ENCODE results near the gene GUCY2D.
"Not testable (repeated sequence)": the region's sequence is repeated elsewhere in the genome, so short reads cannot be mapped to it uniquely, and the experiment has no call there.

The GUCY2D gene

DNA sequence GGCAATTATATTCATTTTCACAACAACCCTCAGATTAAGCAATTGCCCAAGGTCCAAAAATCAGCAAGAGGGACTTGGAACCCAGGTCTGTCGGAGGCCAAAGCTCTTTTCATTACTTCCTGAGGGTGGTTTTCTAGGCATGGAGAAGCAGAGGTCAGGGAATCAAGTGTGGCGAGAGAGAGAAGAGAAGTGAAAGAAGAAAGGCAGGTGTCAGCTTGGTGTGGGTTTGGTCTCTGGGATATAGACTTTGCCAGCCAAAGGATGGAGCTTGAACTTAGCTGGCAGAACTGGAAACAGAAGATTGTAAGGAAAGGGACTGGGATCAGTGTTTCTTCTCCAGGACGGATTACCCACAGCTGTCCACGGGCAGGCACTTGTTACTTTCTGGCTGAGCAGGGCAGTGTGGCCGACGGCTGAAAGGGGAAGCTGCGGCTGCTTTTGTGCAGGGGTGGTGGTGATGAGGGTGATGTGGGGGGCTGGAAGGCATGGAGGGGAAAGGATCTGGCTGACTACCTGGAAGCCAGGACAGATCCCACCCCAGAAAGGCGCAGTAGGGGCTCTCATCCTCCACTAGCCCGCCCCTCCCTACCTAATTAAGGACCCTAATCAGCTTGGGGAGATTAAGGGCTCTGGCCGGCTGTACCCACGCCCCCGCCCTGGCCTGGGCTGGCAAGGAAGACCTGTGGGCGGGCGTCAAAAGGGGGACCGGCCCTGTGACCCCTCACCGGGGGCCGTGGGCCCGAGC, at the start of gene GUCY2D:
Gene GUCY2D, plus strand, starts transcription at position 640 of the 745 bp plus-strand sequence. CDS start 433 bp downstream, outside the sequence.
- no peak for DNase-seq

DNA sequence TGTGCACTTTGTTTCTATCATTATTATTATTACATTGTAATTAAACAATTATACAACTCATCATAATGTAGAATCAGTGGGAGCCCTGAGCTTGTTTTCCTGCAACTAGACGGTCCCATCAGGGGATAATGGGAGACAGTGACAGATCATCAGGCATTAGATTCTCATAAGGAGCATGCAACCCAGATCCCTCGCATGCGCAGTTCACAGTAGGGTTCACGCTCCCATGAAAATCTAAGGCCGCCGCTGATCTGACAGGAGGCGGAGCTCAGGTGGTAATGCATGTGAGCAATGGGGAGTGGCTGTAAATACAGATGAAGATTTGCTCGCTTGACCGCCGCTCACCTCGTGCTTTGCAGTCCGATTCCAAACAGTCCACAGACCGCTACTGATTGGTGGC, 49.1 kb upstream of the GUCY2D start:
- not testable (repeated sequence) for DNase-seq

DNA sequence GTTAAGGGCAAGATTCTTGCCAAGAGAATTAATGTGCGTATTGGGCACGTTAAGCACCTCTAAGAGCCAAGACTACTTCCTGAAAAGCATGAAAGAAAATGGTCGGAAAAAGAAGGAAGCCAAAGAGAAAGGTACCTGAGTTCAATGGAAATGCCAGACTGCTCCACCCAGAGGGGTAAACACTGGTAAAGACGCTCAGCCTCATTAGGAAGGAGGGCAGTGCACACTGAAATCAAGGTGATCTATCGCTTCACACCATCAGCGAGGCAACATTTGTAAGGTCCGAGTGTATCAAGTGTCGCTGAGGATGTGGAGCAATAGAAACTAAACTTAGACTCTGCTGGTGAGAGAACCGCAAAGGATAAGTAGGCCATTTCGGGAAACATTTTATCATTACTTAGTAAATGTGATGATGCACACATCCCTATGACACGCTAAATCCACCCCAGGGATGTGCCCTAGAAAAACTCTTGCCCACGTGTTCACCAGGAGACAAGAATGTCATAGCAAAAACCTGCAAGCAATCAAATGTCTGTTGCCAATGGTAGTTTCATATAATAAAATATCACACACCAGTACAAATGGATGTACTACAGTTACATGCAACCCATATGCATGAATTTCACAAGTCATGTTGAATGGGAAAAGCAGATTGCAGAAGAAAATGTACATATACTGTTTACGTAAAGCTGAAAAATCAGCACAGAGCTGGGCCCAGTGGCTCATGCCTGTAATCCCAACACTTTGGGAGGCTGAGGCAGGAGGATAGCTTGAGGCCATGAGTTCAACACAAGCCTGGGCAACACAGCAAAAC, 46.8 kb upstream of the GUCY2D start:
- no peak for DNase-seq

DNA sequence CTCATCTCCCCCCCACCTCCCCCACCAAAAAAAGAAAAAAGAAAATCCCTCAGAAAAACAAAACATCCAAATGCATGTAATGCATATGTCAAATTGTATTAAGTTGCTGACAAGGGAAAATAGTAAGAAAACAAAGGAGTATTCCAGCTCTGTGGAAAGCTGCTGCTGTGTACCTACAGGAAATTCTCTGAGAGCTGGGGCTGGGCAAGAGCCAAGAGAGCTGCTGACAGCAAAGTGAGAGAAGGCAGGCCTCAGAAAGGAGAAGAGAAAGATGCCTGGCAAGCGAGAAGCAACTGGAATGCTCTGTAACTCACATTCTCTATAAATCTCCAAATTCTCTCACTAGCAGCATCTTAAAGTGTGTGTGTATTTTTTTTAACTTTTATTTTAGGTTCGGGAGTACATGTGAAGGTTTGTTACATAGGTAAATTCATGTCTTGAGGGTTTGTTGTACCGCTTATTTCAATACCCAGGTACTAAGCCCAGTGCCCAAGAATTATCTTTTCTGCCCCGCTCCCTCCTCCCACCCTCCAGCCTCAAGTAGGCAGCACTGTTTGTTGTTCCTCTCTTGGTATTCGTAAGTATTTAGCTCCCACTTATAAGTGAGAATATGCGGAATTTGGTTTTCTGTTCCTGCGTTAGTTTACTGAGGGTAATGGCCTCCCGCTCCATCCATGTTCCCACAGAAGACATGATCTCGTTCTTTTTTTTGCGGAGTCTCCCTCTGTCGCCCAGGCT, 46.0 kb upstream of the GUCY2D start:
- no peak for DNase-seq

DNA sequence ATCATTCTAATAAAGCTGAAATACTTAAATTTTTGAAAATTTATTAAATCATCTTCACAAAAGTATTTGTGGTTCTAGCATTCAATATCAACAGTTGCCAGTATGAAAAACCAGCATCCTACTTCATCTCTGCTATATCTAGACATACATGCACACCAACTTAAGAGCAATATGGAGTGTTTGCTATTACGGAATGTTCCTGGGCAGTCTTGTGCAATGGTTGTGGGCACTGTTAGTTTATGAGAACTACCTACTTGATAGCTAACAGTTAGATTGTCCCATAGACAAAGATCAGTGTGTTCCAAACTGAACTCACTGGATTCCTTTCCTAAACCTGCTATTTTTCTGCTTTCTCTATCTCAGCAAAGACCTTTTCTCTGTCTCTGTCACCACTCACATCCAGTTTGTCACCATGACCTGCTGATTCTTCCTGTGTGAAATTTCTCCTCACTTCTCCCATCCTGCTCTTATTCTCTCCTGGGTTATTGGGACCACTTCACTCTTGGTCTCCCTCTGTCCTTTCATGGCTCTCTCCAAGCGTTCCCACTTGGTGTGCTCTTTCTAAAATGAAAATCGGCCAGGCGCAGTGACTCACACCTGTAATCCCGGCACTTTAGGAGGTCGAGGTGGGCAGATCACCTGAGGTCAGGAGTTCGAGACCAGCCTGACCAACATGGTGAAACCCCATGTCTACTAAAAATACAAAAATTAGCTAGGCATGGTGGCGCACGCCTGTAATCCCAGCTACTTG, 42.7 kb upstream of the GUCY2D start:
- DNase-seq = no peak

DNA sequence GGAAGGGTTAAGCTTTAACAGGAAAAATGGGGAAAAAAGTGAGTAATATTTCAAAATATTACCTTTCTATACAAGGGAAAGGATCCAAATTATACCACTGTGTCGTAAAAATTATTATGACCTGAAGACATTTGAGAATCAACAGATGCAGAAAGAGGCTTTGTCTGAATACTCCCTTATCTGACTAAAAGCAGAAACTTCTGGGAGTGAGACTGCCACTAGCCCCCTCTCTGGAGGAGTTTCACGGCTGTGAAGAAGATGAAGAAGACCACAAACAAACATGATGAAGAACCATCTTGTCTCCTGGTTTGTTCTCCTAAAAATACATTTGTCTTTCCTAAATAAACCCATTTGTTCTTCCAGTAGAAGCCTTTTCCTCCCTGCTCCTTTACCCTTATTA, 41.0 kb upstream of the GUCY2D start:
- DNase-seq = no peak

DNA sequence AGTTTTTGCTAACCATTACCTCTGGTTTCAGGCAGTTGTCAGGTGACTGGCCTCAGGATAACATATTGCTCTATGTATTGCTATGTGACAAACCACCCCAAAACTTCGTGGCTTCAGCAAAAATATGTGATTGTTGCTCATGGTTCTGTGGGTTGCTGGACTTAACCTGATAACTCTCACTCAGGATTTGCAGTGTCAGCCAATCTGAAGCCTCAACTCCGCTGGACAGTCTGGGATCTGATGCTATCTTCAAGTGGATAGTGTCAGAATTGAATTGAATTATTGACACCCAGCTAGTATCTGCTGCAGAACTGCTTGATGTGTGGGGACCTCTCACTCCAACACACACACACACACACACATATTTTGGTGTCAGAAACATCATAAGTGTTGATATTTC, 34.7 kb upstream of the GUCY2D start:
- no peak for DNase-seq

DNA sequence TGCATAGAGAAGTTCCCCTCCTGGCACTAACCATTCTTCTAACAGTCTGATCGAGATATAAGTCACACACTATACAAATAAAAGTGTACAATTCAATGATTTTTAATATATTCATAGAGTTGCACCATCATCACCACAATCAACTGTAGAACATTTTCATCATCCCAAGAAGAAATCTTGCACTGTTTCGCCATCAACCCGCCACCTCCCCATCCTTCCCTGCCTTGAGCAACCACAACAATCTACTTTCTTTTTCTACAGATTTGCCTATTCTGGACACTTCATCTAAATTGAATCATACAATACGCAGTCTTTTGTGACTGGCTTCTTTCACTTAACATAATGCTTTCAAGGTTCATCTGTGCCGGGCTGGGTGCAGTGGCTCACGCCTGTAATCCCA, 33.0 kb upstream of the GUCY2D start:
- no peak for DNase-seq

DNA sequence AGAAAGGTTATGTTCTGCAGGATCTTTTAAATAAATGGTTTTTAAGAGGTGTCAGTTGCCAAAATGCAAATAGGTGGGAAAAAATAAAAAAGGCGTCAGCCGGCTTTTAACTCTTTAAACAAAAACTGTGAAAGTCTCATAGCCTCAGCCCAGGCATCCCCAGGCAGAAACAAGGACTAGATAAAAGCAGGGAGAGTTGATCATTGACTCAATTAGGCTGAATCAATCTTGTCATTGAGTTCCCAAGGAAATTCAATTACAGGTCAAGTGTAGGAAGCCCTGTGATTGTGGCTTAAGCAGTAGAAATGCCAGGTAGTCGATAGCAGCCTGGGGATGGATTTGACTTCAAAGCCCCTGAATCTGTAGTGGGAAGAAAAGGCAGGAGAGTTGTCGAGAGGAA, 30.8 kb upstream of the GUCY2D start:
- no peak for DNase-seq

DNA sequence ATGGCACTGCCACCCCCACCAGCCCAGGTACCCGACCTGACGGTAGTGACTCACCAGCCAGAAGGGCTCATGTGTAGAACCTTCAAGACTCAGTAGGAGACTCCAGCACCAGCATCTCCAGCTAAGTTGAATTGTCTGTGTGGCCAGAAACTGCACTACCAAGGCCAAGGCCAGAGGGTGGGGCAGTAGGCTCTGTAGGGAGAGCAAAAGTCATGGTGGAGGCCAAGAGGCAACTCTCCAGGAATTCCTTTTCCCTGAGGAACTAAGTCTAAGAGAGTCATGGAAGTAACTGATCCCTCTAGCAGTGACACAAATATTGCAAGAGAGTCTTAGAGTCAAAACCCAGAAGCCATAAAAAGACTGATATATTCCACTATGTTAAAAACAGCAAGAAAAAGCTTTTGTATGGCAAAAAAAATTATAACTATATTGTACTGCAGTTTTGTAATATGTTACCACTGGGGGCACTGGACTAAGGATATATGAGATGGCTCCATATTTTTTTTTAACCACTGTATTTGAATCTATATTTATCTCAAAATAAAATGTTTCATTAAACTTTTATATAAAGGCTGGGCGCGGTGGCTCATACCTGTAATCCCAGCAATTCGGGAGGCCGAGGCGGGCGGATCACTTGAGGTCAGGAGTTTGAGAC, 30.2 kb upstream of the GUCY2D start:
- DNase-seq = no peak

DNA sequence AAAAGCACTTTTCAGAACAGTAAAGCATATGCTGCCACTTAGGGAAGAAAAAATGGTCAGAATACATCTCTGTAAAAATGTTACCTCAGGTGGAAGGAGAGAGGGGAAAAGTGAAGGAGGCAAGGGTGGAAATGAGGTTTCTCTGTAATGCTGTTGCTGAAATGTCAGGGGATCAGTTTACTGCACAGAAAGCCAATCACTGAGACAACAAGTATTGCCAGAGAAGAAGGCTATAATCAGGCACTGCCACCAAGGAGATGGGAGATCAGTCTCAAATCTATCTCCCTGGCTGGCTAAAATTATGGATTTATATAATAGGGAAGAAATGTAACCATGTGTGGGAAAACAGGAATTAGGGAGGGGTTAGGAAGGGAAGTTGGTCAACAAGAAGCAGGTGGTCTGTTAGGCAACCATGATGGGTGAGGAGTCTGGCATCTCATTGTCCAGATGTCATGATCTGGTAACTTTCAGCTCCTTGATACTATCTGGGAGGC, 27.7 kb upstream of the GUCY2D start:
- no peak for DNase-seq

DNA sequence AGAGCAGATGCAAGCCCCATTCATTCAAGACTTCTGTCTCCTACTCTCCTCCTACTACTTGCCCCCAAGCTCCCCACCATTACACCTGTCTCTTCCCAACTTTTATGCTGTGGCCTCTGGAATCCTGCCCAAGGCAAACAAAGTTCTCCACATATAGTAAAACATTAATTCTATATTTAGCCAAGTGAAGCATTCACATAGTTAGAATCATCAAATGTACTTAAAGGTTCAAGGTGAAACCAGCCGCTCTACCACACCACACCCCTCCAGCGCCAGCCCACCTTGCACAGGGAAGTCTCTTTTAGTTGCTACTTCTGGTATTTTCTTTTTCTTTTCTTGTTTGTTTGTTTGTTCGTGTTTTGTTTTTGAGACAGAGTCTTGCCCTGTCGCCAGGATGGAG, 25.4 kb upstream of the GUCY2D start:
- no peak for DNase-seq

DNA sequence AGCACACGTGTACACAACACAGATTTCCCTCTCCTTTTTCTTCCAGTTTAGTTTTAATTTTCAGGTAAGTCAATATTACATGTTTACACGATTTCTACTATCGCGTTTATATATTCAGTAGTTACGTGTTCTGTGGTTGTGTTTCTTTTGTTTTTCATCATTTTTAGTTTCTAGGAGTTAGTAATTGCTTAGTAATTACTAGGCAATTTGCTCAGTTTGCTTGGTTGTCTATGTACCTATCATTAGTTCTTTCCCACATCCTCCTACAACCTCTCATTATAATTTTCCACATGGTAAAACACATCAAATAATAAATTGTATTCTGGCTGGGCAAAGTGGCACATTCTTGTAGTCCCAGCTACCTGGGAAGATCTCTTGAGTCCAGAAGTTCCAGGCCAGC, 24.6 kb upstream of the GUCY2D start:
- no peak for DNase-seq

DNA sequence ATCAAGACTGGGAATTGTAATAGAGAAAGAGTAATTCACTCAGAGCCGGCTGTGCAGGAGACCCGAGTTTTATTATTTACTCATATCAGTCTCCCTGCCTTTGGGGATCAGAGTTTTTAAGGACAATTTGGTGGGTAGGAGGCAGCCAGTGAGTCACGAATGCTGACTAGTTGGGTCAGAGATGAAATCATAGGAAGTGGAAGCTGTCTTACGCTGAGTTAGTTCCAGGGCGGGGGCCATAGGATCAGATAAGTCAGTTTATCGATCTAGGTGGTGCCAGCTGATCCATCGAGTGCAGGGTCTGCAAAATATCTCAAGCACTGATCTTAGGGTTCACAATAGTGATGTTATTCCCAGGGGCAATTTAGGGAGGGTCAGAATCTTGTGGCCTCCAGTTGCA, 20.2 kb upstream of the GUCY2D start:
- DNase-seq = no peak

DNA sequence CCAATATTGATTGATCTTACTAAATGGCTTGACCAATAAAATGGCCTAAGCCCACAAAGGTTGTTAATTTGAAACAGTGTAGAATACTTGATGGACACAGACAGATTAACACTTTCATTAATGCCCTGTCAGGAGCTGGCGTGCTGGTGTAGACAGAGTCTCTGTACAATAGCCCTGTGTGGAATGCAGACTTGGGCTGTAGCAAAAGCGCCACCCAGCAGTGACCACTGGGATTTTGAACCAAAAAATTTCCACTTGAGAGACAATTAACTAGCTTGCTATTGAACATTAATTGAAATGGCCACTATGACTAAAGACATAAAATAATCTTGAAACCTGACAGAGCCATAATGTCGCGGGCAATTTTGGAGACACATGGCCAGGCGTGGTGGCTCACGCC, 19.7 kb upstream of the GUCY2D start:
- no peak for DNase-seq

DNA sequence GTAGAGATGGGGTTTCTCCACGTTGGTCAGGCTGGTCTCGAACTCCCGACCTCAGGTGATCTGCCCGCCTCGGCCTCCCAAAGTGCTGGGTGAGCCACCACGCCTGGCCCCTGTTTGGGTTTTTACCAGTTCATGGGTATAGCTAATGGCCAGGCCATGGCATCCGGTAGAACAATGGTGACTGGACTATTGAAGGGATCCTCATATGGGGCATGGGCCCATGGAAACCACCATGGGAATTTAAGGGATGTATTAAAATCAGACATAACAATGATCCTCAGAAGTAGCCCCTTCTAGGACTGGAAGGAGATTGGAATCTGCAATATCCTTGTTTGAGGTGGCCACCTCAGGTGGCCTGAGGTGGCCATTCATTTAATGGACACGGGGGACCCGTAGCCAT, 17.5 kb upstream of the GUCY2D start:
- DNase-seq = no peak

DNA sequence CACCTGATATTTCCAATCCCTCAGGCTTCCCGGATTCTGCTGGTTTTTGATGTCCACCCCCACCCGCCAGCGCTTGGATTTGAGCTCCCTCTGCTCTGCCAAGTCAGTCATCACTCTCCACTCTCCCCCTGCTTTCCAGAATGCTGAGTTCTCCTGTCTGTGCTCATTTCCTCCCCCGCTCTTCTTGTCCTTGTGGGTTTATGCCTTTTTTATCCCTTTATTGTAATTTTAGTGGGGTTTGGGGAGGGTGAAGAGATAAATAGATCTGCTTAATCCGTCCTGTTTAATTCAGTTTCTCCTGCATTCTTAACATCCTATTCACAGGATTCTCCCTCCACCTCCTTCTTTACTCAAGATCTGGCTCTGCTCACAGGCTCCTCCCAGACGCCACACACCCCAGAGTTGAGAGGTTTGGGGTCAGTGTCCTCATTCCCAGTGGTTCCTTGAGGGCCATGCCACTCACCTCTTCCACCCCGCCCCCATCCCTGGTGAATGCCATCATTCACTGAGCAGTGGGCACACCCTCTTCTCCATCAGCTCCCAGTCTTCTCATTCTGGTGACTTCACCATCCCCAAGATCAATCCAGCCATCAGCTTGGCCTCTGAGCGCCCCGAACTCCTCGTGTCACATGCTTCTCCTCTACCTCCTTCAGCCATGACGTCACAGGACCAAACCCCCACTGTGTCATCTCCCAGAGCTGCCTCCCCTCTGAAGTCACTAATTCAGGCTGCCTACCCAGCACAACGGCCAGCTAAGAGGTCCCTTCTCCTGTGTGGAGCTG, 15.1 kb upstream of the GUCY2D start:
- no peak for DNase-seq

DNA sequence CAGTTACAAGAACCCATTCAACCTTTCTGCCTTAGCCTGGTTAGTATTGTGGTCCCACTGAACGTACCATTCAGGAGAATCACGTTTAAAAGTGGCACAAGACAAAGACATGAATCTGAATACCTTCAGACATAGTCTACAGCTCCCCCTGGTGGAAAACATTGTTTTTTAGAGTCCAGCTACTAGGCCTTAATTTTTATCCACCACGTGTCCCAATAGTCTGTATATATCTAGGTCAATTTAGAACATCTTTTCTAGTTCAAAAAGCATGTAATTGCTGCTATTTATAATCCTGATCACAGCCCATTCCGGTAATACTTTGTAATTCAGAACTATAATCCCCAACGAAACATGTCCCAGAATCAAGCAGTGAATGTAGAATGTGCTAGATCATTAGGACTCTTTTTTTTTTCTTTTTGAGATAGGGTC, 13.7 kb upstream of the GUCY2D start:
- no peak for DNase-seq

DNA sequence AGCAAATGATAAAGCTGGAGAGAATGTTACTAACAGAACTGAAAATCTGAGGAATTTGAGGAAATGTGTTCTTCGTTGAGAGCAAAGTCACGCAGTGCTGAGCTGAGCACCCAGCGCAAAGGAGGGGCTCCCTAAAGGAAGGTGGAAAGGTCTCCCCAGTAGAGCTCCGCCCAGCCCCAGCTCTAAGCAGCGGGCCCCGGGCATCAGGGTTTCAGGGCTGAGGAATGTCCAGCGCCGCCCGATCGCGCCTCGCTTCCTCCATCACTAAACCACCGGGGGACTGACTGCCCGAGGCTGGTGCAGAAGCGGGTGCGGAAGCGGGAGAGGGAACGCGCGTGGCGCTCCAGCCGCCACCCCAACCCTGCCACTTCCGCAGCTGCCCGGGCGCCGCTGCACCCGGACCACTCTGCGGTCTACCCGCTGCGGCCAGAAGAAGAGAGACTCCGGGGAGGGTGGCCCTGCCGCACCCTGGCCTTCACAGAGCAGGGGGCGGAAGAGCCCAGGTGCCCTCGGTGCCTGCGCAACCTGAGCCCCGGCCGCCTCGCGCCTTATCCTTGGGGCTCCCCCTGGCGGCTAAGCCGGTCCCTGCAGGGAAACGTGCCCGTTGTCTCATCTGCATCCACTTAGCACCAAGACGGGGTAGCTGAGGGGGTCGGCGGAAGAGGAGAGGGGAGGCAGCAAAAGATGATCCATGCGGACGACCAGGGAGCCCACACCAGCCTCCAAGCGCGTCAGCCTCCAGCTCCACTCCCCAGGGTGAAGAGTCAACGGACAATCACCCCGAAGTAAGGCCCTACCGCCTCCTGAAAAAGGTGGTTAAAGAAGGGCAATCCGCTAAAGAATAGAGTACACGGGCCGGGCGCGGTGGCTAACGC, 12.4 kb upstream of the GUCY2D start:
- DNase-seq = peak; percentile 48

DNA sequence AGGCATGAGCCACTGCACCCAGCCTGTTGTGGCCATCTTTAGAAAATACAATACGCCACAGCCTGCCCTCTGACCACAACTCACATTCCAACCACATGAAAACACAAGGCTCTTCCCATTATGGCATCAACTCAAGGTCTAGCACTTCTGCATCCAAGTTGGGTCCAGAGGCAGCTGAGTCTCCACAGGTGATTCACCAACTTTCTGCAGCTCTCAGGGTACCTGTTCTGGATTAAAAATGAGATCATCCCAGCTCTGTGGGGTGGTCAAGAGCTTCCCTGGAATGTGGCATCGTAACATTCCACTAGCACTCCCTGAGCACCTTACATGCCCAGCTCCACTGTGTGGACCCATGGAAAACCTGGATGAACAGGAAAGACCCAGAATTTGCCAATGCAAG, 9.9 kb upstream of the GUCY2D start:
- DNase-seq = no peak
